ENCODE results near the gene IGSF23.

GRCh38 chr19:44627631-44628030 lies 14.3 kb downstream of the IGSF23 start:
- TF ChIP-seq EZH2phosphoT487 (IDR thresholded peaks at IDR 0.05; ENCODE audit: borderline replicate concordance, low read length) = no peak
- no peak for TF ChIP-seq CTCF (IDR thresholded peaks at IDR 0.05; ENCODE audit: low read depth, low read length, poor library complexity, severe bottlenecking)

All from DOHH2 (cell line).